Measurements from ENCODE around the gene ETNPPL. TPM values are rescaled to one million over a fixed set of nuclear protein-coding genes. Genes with fewer than 3 reads are reported as not detected.

Gene ETNPPL
- total and polyA plus RNA-seq, 2 of the 13 experiments (the other 11 are each of a cell fraction or from before 2014, with no cell fraction given): 1.4 to 6.0 TPM

DNA sequence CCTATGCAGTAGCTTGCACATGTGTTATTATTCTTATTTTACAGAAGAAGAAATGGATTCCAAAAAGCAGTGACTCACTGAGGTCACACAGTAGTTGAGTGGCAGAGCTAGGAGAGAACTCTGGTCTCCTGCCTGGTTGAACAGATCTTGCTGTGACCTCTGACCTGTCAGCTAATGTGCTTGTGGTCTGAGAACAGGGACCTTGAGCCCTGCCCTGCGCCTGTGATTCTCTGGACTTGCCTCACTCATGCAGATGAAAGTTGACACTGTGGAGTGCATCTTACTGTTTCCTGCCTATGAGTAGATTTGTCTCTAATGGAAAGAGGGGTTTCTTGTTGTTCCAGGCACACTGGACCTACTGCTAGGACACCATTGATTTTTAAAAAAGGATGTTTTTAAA, 32.3 kb downstream of the ETNPPL start (continued):
- TF ChIP-seq HMG20A (CRISPR knock-in tag; IDR thresholded peaks at IDR 0.05; ENCODE audit: borderline replicate concordance): peak; percentile 78; the same call in 1 of the 2 replicates
- TF ChIP-seq, protein P1, sequence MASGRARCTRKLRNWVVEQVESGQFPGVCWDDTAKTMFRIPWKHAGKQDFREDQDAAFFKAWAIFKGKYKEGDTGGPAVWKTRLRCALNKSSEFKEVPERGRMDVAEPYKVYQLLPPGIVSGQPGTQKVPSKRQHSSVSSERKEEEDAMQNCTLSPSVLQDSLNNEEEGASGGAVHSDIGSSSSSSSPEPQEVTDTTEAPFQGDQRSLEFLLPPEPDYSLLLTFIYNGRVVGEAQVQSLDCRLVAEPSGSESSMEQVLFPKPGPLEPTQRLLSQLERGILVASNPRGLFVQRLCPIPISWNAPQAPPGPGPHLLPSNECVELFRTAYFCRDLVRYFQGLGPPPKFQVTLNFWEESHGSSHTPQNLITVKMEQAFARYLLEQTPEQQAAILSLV (CRISPR knock-in tag; IDR thresholded peaks at IDR 0.05; ENCODE audit: borderline replicate concordance): 0 out of 2 replicates have a peak, but pooled peaks have one; percentile 43
- 0 out of 2 replicates have a peak, but pooled peaks have one; percentile 25 for TF ChIP-seq ERF (CRISPR knock-in tag; IDR thresholded peaks at IDR 0.05)
- TF ChIP-seq ZFX (CRISPR knock-in tag; IDR thresholded peaks at IDR 0.05; ENCODE audit: low read depth): no peak
- TF ChIP-seq KIAA2018 (CRISPR knock-in tag; IDR thresholded peaks at IDR 0.05; ENCODE audit: borderline replicate concordance): no peak
- TF ChIP-seq, protein P2, sequence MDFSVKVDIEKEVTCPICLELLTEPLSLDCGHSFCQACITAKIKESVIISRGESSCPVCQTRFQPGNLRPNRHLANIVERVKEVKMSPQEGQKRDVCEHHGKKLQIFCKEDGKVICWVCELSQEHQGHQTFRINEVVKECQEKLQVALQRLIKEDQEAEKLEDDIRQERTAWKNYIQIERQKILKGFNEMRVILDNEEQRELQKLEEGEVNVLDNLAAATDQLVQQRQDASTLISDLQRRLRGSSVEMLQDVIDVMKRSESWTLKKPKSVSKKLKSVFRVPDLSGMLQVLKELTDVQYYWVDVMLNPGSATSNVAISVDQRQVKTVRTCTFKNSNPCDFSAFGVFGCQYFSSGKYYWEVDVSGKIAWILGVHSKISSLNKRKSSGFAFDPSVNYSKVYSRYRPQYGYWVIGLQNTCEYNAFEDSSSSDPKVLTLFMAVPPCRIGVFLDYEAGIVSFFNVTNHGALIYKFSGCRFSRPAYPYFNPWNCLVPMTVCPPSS (IDR thresholded peaks at IDR 0.05): no peak
- peak; percentile 72 for TF ChIP-seq MED1 (CRISPR knock-in tag; IDR thresholded peaks at IDR 0.05)
- 0 out of 2 replicates have a peak, but pooled peaks have one; percentile 56 for TF ChIP-seq IRF2 (CRISPR knock-in tag; IDR thresholded peaks at IDR 0.05)
- no peak for TF ChIP-seq REPIN1 (CRISPR knock-in tag; IDR thresholded peaks at IDR 0.05; ENCODE audit: borderline replicate concordance, low read depth)
- 0 out of 2 replicates have a peak, but pooled peaks have one; percentile 37 for TF ChIP-seq NFIC (IDR thresholded peaks at IDR 0.05; ENCODE audit: low read length)
- peak; percentile 42; the same call in 1 of the 2 replicates for TF ChIP-seq RXRA (CRISPR knock-in tag; IDR thresholded peaks at IDR 0.05)
- TF ChIP-seq, protein P3, sequence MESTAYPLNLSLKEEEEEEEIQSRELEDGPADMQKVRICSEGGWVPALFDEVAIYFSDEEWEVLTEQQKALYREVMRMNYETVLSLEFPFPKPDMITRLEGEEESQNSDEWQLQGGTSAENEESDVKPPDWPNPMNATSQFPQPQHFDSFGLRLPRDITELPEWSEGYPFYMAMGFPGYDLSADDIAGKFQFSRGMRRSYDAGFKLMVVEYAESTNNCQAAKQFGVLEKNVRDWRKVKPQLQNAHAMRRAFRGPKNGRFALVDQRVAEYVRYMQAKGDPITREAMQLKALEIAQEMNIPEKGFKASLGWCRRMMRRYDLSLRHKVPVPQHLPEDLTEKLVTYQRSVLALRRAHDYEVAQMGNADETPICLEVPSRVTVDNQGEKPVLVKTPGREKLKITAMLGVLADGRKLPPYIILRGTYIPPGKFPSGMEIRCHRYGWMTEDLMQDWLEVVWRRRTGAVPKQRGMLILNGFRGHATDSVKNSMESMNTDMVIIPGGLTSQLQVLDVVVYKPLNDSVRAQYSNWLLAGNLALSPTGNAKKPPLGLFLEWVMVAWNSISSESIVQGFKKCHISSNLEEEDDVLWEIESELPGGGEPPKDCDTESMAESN (CRISPR knock-in tag; conservative IDR thresholded peaks at IDR 0.05): 0 out of 2 replicates have a peak, but pooled peaks have one; percentile 26
- TF ChIP-seq ZSCAN12 (CRISPR knock-in tag; IDR thresholded peaks at IDR 0.05): no peak
- TF ChIP-seq SCMH1 (CRISPR knock-in tag; IDR thresholded peaks at IDR 0.05; ENCODE audit: borderline replicate concordance): no peak
- TF ChIP-seq POGZ (CRISPR knock-in tag; IDR thresholded peaks at IDR 0.05): peak; percentile 88
- TF ChIP-seq PBX2 (CRISPR knock-in tag; IDR thresholded peaks at IDR 0.05): peak; percentile 45; the same call in 1 of the 2 replicates
- TF ChIP-seq ZNF331 (CRISPR knock-in tag; IDR thresholded peaks at IDR 0.05): peak; percentile 69; the same call in 1 of the 2 replicates

Measured in HepG2 (cell line).